NB4 (cell line): Measurements from ENCODE around the gene PLAC1.
A peak's percentile ranks its signal among the peaks of the same experiment; 100 is the strongest.

ENCODE experiments used
- DNase-seq: peaks from one replicate; pipeline ENCODE4 v3.0.0; 2010; ENCODE audit warnings: low read depth
- H3K4me3 ChIP-seq: one replicate; pipeline ENCODE4 v1.5.1; 2011; ENCODE audit warnings: mild to moderate bottlenecking, low read depth, low read length, moderate library complexity
- MYC ChIP-seq: IDR thresholded peaks from 2 replicates; pipeline ENCODE4 v1.6.1; 2011; ENCODE audit warnings: low read depth, low read length
- POLR2A ChIP-seq: IDR thresholded peaks from 2 replicates; pipeline ENCODE4 v1.6.1; 2011; ENCODE audit warnings: mild to moderate bottlenecking; ENCODE audit not compliant: insufficient read length; ENCODE audit errors: extremely low read depth
- TF ChIP-seq, protein P1 (sequence below): IDR thresholded peaks from 2 replicates; pipeline ENCODE4 v1.6.1; 2011; ENCODE audit warnings: low read depth, low read length
- TF ChIP-seq, protein P2 (sequence below): IDR thresholded peaks from one replicate; pipeline ENCODE4 v1.5.1; 2012; ENCODE audit warnings: low read depth, low read length

Gene PLAC1

GRCh38 chrX:134537179-134537955, 120.9 kb downstream of the PLAC1 start:
- no peak for TF ChIP-seq MYC
- TF ChIP-seq POLR2A = no peak
- TF ChIP-seq, protein P1, sequence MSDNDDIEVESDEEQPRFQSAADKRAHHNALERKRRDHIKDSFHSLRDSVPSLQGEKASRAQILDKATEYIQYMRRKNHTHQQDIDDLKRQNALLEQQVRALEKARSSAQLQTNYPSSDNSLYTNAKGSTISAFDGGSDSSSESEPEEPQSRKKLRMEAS = no peak
- TF ChIP-seq, protein P2, sequence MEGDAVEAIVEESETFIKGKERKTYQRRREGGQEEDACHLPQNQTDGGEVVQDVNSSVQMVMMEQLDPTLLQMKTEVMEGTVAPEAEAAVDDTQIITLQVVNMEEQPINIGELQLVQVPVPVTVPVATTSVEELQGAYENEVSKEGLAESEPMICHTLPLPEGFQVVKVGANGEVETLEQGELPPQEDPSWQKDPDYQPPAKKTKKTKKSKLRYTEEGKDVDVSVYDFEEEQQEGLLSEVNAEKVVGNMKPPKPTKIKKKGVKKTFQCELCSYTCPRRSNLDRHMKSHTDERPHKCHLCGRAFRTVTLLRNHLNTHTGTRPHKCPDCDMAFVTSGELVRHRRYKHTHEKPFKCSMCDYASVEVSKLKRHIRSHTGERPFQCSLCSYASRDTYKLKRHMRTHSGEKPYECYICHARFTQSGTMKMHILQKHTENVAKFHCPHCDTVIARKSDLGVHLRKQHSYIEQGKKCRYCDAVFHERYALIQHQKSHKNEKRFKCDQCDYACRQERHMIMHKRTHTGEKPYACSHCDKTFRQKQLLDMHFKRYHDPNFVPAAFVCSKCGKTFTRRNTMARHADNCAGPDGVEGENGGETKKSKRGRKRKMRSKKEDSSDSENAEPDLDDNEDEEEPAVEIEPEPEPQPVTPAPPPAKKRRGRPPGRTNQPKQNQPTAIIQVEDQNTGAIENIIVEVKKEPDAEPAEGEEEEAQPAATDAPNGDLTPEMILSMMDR = no peak
- H3K4me3 ChIP-seq = no peak overlapping the region
- DNase-seq = peak; percentile 57

- TF ChIP-seq, protein P2 = no peak
- no peak for TF ChIP-seq POLR2A
- DNase-seq = no peak
These were observed 124.3 kb downstream of the PLAC1 start for GRCh38 chrX:134533952-134534351.

DNA sequence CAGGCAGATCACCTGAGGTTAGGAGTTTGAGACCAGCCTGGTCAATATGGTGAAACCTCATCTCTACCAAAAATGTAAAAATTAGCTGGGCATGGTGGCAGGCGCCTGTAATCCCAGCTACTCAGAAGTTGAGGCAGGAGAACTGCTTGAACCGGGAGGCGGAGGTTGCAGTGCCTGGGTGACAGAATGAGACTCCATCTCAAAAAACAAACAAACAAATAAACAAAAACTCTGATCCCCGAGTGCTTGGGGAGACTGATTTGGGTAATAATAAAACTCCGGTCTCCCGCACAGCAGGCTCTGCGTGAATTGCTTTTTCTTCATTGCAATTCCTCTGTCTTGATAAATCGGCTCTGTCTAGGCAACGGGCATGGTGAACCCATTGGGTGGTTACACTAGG, 124.9 kb downstream of the PLAC1 start:
- no peak overlapping the region for H3K4me3 ChIP-seq
- TF ChIP-seq, protein P1 = no peak
- no peak for DNase-seq

More at GRCh38 chrX:134533952-134534351, 124.3 kb downstream of the PLAC1 start:
- H3K4me3 ChIP-seq = no peak overlapping the region

GRCh38 chrX:134530845-134531244, 127.4 kb downstream of the PLAC1 start:
- H3K4me3 ChIP-seq = no peak overlapping the region
- no peak for DNase-seq
- TF ChIP-seq, protein P2 = no peak
- TF ChIP-seq POLR2A (no peak), MYC (no peak)
- TF ChIP-seq, protein P1 = no peak

GRCh38 chrX:134529481-134529880, 128.8 kb downstream of the PLAC1 start:
- DNase-seq = no peak
- H3K4me3 ChIP-seq = no peak overlapping the region
- TF ChIP-seq, protein P2 = no peak
- TF ChIP-seq POLR2A = no peak

GRCh38 chrX:134528960-134529359, 129.3 kb downstream of the PLAC1 start:
- TF ChIP-seq POLR2A = no peak
- TF ChIP-seq, protein P1 = no peak
- TF ChIP-seq, protein P2 = no peak
- TF ChIP-seq MYC = no peak
- DNase-seq = no peak
- no peak overlapping the region for H3K4me3 ChIP-seq
